PC-3 (cell line): Measurements from ENCODE around the gene SCN9A. TPM values are rescaled to one million over a fixed set of nuclear protein-coding genes. Genes with fewer than 3 reads are reported as not detected.
A peak's percentile ranks its signal among the peaks of the same experiment; 100 is the strongest.

Experiments used
- ATAC-seq: fragments of 200-7000 bp; cut with Tn5 transposase; 2 replicates; pipeline ENCODE4 v1.9.1; 2020; ENCODE audit warnings: mild to moderate bottlenecking, moderate library complexity
- BruUV-seq: library from RNA; stranded (reverse); fragments of 400-500 nt; replicated peaks from 2 replicates; lab custom pipeline; 2021; lab: Mats Ljungman, UMichigan
- CTCF ChIA-PET: fragments of 300-600 bp; sonication (Branson Sonifier 250); formaldehyde crosslinking; loops from one replicate; lab custom pipeline; 2022; ENCODE audit warnings: antibody characterized with exemption; lab: Charles Lee
- POLR2A ChIA-PET: fragments of 300-600 bp; sonication (Branson Sonifier 250); formaldehyde crosslinking; loops from one replicate; lab custom pipeline; 2022; ENCODE audit warnings: antibody characterized with exemption; ENCODE audit not compliant: unreplicated experiment; lab: Charles Lee
- DNase-seq: peaks from one replicate; pipeline ENCODE4 v3.0.0-alpha.2; 2015
- H2AFZ ChIP-seq: fragments of 300-600 bp; sonication (generic); 2 replicates; pipeline ENCODE4 v1.6.0; 2016; ENCODE audit warnings: antibody characterized with exemption, low read length
- H3F3A ChIP-seq: fragments of 300-600 bp; sonication (generic); one replicate; pipeline ENCODE4 v1.6.0; 2017; ENCODE audit warnings: antibody characterized with exemption, low read length, control low read depth, mild to moderate bottlenecking; ENCODE audit not compliant: unreplicated experiment
- H3K27ac ChIP-seq: fragments of 300-600 bp; sonication (generic); 2 replicates; pipeline ENCODE4 v1.5.1; 2016; ENCODE audit warnings: mild to moderate bottlenecking, low read length
- H3K27me3 ChIP-seq: fragments of 300-600 bp; sonication (generic); 2 replicates; pipeline ENCODE4 v1.6.1; 2016; ENCODE audit warnings: low read length, mixed read lengths
- H3K36me3 ChIP-seq: fragments of 300-600 bp; sonication (generic); 2 replicates; pipeline ENCODE4 v1.6.1; 2016; ENCODE audit warnings: low read depth, mixed run types, low read length, mixed read lengths
- H3K4me1 ChIP-seq: fragments of 300-600 bp; sonication (generic); 2 replicates; pipeline ENCODE4 v1.5.1; 2016; ENCODE audit warnings: low read length; ENCODE audit not compliant: insufficient read depth
- H3K4me2 ChIP-seq: fragments of 300-600 bp; sonication (generic); 2 replicates; pipeline ENCODE4 v1.6.0; 2016; ENCODE audit warnings: low read length
- H3K4me3 ChIP-seq: fragments of 300-600 bp; sonication (generic); 2 replicates; pipeline ENCODE4 v1.5.1; 2016; ENCODE audit warnings: mild to moderate bottlenecking, low read length, mixed read lengths
- H3K79me2 ChIP-seq: fragments of 300-600 bp; sonication (generic); 2 replicates; pipeline ENCODE4 v1.6.1; 2017; ENCODE audit warnings: low read length, mixed read lengths
- H3K9ac ChIP-seq: fragments of 300-600 bp; sonication (generic); 2 replicates; pipeline ENCODE4 v1.6.0; 2016; ENCODE audit warnings: mild to moderate bottlenecking, low read length
- H3K9me2 ChIP-seq: fragments of 300-600 bp; sonication (generic); replicated peaks from 2 replicates; pipeline ENCODE4 v1.6.1; 2016; ENCODE audit warnings: mixed run types, low read length, mixed read lengths
- H3K9me3 ChIP-seq: fragments of 300-600 bp; sonication (generic); 2 replicates; pipeline ENCODE4 v1.6.1; 2016; ENCODE audit warnings: low read length, mixed read lengths
- H4K20me1 ChIP-seq: fragments of 300-600 bp; sonication (generic); 2 replicates; pipeline ENCODE4 v1.6.1; 2016; ENCODE audit warnings: low read length, mixed read lengths
- EZH2 ChIP-seq: fragments of 300-600 bp; sonication (generic); IDR thresholded peaks from one replicate; pipeline ENCODE4 v1.6.1; 2017; ENCODE audit warnings: antibody characterized with exemption, mild to moderate bottlenecking, low read length; ENCODE audit not compliant: unreplicated experiment
- EZH2phosphoT487 ChIP-seq: fragments of 300-600 bp; sonication (generic); IDR thresholded peaks from 2 replicates; pipeline ENCODE4 v1.6.1; 2018; ENCODE audit warnings: mild to moderate bottlenecking, antibody characterized with exemption, low read length, borderline replicate concordance
- intact Hi-C: fragments of 100-400 bp; cut with micrococcal nuclease; formaldehyde crosslinking; loops from 2 replicates; pipeline ENCODE4 v1.9.0; 2023
- total RNA-seq: library from RNA; depleted of rRNA; stranded (reverse); fragments of >200 nt; gene quantifications from 2 replicates; pipeline ENCODE4 v1.2.3, GENCODE V29; 2014
- TF ChIP-seq, protein P1 (sequence below): fragments of 300-600 bp; sonication (generic); conservative IDR thresholded peaks from 2 replicates; pipeline ENCODE4 v1.5.1; 2017; ENCODE audit warnings: antibody characterized with exemption, low read depth, mild to moderate bottlenecking, low read length

SCN9A gene
- total RNA-seq, 1 experiment from 2014 or later = 7.0 TPM

DNA sequence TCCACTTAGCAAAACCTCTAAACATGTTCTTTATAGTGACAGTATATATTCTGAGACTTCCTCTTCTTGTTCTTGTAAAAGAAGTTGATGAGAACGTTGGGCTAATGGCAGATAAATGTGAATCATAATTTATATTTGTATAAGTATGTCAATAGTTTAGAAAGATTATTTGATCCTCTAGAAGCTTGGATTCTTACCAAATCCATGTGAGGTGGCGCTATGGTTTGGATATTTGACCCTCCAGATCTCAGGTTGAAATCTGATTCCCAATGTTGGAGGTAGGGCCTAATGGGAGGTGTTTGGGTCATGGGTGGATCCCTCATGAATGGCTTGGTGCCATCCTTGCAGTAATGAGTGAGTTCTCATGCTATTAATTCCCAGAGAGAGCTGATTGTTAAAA is 218.2 kb downstream of the SCN9A start:
- no TSS peak for BruUV-seq
- Histone ChIP-seq H3K4me1 (peaks cover 23% of the 10 kb centered on the region), H3K4me2 (peak overlapping the region; percentile 27), H2AFZ (no peak overlapping the region), H3K4me3 (no peak overlapping the region), H3F3A (no peaks in the 10 kb centered on the region), H3K27ac (peak overlapping the region; percentile 24), H3K9me2 (no peaks in the 10 kb centered on the region), H3K9ac (no peak overlapping the region), H3K9me3 (no peaks in the 10 kb centered on the region), H4K20me1 (no peaks in the 10 kb centered on the region), H3K79me2 (no peaks in the 10 kb centered on the region), H3K27me3 (peaks cover 17% of the 10 kb centered on the region; the same call in 1 of the 2 replicates), H3K36me3 (no peaks in the 10 kb centered on the region)
- DNase-seq (peak; percentile 96), ATAC-seq (peak; percentile 89)
- CTCF ChIA-PET = interaction anchor here (0.6 to 1.9 kb wide), 3 partner anchors 21 to 382 kb away, joined by 3 to 7 read pairs (median 5); partner anchors contain the start of gene SCN1A
- TF ChIP-seq, protein P1, sequence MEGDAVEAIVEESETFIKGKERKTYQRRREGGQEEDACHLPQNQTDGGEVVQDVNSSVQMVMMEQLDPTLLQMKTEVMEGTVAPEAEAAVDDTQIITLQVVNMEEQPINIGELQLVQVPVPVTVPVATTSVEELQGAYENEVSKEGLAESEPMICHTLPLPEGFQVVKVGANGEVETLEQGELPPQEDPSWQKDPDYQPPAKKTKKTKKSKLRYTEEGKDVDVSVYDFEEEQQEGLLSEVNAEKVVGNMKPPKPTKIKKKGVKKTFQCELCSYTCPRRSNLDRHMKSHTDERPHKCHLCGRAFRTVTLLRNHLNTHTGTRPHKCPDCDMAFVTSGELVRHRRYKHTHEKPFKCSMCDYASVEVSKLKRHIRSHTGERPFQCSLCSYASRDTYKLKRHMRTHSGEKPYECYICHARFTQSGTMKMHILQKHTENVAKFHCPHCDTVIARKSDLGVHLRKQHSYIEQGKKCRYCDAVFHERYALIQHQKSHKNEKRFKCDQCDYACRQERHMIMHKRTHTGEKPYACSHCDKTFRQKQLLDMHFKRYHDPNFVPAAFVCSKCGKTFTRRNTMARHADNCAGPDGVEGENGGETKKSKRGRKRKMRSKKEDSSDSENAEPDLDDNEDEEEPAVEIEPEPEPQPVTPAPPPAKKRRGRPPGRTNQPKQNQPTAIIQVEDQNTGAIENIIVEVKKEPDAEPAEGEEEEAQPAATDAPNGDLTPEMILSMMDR = 0 out of 2 replicates have a peak, but pooled peaks have one; percentile 15
- no peak for TF ChIP-seq EZH2phosphoT487
- intact Hi-C loops = loop anchor here (1.0 kb wide), 1 partner anchor 379 kb away; no protein-coding TSS in a partner anchor
- POLR2A ChIA-PET = interaction anchor here (0.5 kb wide), 1 partner anchor 115 kb away, joined by 3 read pairs; no protein-coding TSS in a partner anchor

- Histone ChIP-seq H3K27me3 (peaks cover 17% of the 10 kb centered on the region; the same call in 1 of the 2 replicates), H3K4me1 (peaks cover 23% of the 10 kb centered on the region), H3K36me3 (no peaks in the 10 kb centered on the region), H3K4me3 (no peak overlapping the region), H3K9me2 (no peaks in the 10 kb centered on the region), H3F3A (no peaks in the 10 kb centered on the region), H3K27ac (peak overlapping the region; percentile 24; the same call in 1 of the 2 replicates), H3K79me2 (no peaks in the 10 kb centered on the region), H2AFZ (no peak overlapping the region), H4K20me1 (no peaks in the 10 kb centered on the region), H3K9ac (no peak overlapping the region), H3K9me3 (no peaks in the 10 kb centered on the region), H3K4me2 (peak overlapping the region; percentile 27)
- ChIA-PET POLR2A (interaction anchor here (0.5 kb wide), 1 partner anchor 115 kb away, joined by 3 read pairs; no protein-coding TSS in a partner anchor), CTCF (interaction anchor here (0.6 to 1.9 kb wide), 3 partner anchors 21 to 132 kb away, joined by 4 to 7 read pairs (median 5); partner anchors contain the start of gene SCN1A)
- peak; percentile 16 for ATAC-seq
- no peak for TF ChIP-seq EZH2
- TF ChIP-seq EZH2phosphoT487 = no peak
- TF ChIP-seq, protein P1 = no peak
- intact Hi-C loops = loop anchor here (1.0 kb wide), 1 partner anchor 379 kb away; no protein-coding TSS in a partner anchor
- no TSS peak for BruUV-seq
- no peak for DNase-seq
These were observed 218.7 kb downstream of the SCN9A start for GRCh38 chr2:166156985-166157490.

GRCh38 chr2:166155589-166155988 is 220.2 kb downstream of the SCN9A start:
- Histone ChIP-seq H3K27me3 (peaks cover 17% of the 10 kb centered on the region; the same call in 1 of the 2 replicates), H3K79me2 (no peaks in the 10 kb centered on the region), H2AFZ (no peak overlapping the region), H3K4me1 (peaks cover 23% of the 10 kb centered on the region), H3K27ac (no peak overlapping the region), H3K9ac (no peak overlapping the region), H3F3A (no peaks in the 10 kb centered on the region), H4K20me1 (no peaks in the 10 kb centered on the region), H3K9me2 (no peaks in the 10 kb centered on the region), H3K4me2 (no peak overlapping the region), H3K36me3 (no peaks in the 10 kb centered on the region), H3K4me3 (no peak overlapping the region), H3K9me3 (no peaks in the 10 kb centered on the region)
- intact Hi-C loops = no loop called here
- no peak for ATAC-seq
- BruUV-seq = no TSS peak
- TF ChIP-seq EZH2phosphoT487 (no peak), EZH2 (no peak)
- TF ChIP-seq, protein P1 = no peak
- POLR2A ChIA-PET = no interaction called here
- DNase-seq = no peak
- CTCF ChIA-PET = no interaction called here
